Trophoblast cell (in vitro differentiated cells and primary cell): ENCODE results near the gene GABRB2.

Experiments used
- DNase-seq, 2 donors: peaks; one replicate each; pipeline ENCODE4 v3.0.0-alpha.2; 2016
- H2AFZ ChIP-seq: 2 replicates; pipeline ENCODE4 v1.6.1; 2013; ENCODE audit warnings: low read length, moderate library complexity, mild to moderate bottlenecking; ENCODE audit not compliant: insufficient read depth, poor library complexity
- H2AK5ac ChIP-seq: 2 replicates; pipeline ENCODE4 v1.6.1; 2013; ENCODE audit warnings: mild to moderate bottlenecking, low read length
- H2BK120ac ChIP-seq: 2 replicates; pipeline ENCODE4 v1.6.1; 2013; ENCODE audit warnings: low read length, mild to moderate bottlenecking, moderate library complexity; ENCODE audit not compliant: insufficient read depth, poor library complexity
- H2BK12ac ChIP-seq: 2 replicates; pipeline ENCODE4 v1.6.1; 2013; ENCODE audit warnings: mild to moderate bottlenecking, low read length, moderate library complexity
- H2BK5ac ChIP-seq: 2 replicates; pipeline ENCODE4 v1.6.1; 2013; ENCODE audit warnings: low read length, low read depth, moderate library complexity, mild to moderate bottlenecking; ENCODE audit not compliant: poor library complexity
- H3K14ac ChIP-seq: 2 replicates; pipeline ENCODE4 v1.6.1; 2013; ENCODE audit warnings: mild to moderate bottlenecking, low read length
- H3K18ac ChIP-seq: 2 replicates; pipeline ENCODE4 v1.6.1; 2013; ENCODE audit warnings: mild to moderate bottlenecking, low read length
- H3K23ac ChIP-seq: 2 replicates; pipeline ENCODE4 v1.6.1; 2013; ENCODE audit warnings: low read length
- H3K27ac ChIP-seq: 2 replicates; pipeline ENCODE4 v1.5.1; 2013; ENCODE audit warnings: low read depth, mild to moderate bottlenecking, inconsistent platforms, low read length, moderate library complexity
- H3K27me3 ChIP-seq: 2 replicates; pipeline ENCODE4 v1.6.1; 2013; ENCODE audit warnings: inconsistent platforms, mild to moderate bottlenecking, low read length, moderate library complexity; ENCODE audit not compliant: insufficient read depth
- H3K36me3 ChIP-seq, 2 experiments: 1 replicate in 1 of 2; 2 replicates in 1 of 2; pipeline ENCODE4 v1.6.1; 2013; ENCODE audit warnings: low read length in 2 of 2, mild to moderate bottlenecking in 2 of 2, moderate library complexity in 1 of 2; ENCODE audit not compliant: insufficient read depth in 2 of 2, control insufficient read depth in 1 of 2
- H3K4ac ChIP-seq: 2 replicates; pipeline ENCODE4 v1.6.1; 2013; ENCODE audit warnings: low read depth, mild to moderate bottlenecking, low read length, moderate library complexity
- H3K4me1 ChIP-seq, 2 experiments: 1 replicate in 1 of 2; 2 replicates in 1 of 2; pipeline ENCODE4 v1.6.1; 2013; ENCODE audit warnings: low read length in 2 of 2, mild to moderate bottlenecking in 2 of 2, moderate library complexity in 1 of 2; ENCODE audit not compliant: insufficient read depth in 2 of 2, control insufficient read depth in 1 of 2
- H3K4me2 ChIP-seq: 2 replicates; pipeline ENCODE4 v1.6.1; 2013; ENCODE audit warnings: inconsistent platforms, mild to moderate bottlenecking, low read length, moderate library complexity
- H3K4me3 ChIP-seq: 2 replicates; pipeline ENCODE4 v1.5.1; 2013; ENCODE audit warnings: mild to moderate bottlenecking, low read depth, low read length, inconsistent platforms
- H3K79me1 ChIP-seq: one replicate; pipeline ENCODE4 v1.6.1; 2013; ENCODE audit warnings: low read length
- H3K79me2 ChIP-seq: 2 replicates; pipeline ENCODE4 v1.6.1; 2013; ENCODE audit warnings: low read length, mild to moderate bottlenecking; ENCODE audit not compliant: control insufficient read depth, insufficient read depth, poor library complexity
- H3K9ac ChIP-seq: 2 replicates; pipeline ENCODE4 v1.6.1; 2013; ENCODE audit warnings: mild to moderate bottlenecking, low read length
- H3K9me3 ChIP-seq: 2 replicates; pipeline ENCODE4 v1.6.1; 2013; ENCODE audit warnings: low read depth, mild to moderate bottlenecking, control low read depth, inconsistent platforms, low read length; ENCODE audit not compliant: insufficient read depth
- H4K12ac ChIP-seq: 2 replicates; pipeline ENCODE4 v1.6.1; 2013; ENCODE audit warnings: low read depth, mild to moderate bottlenecking, low read length, moderate library complexity
- H4K8ac ChIP-seq: 2 replicates; pipeline ENCODE4 v1.6.1; 2013; ENCODE audit warnings: low read depth, mild to moderate bottlenecking, low read length, moderate library complexity
- H4K91ac ChIP-seq: one replicate; pipeline ENCODE4 v1.6.1; 2013; ENCODE audit warnings: low read depth, mild to moderate bottlenecking, low read length, moderate library complexity
- WGBS: extraction: QIAGEN DNeasy Blood & Tissue Kit; methylation state at CpG from one replicate; pipeline ENCODE4 v1.1.7; 2013; ENCODE audit warnings: missing lambda C conversion rate; ENCODE audit not compliant: insufficient read length, insufficient coverage; ENCODE audit errors: extremely low coverage; 5-methylcytosine and 5-hydroxymethylcytosine counted together

Gene GABRB2

GRCh38 chr5:161387121-161387520 lies 159.4 kb downstream of the GABRB2 start:
- no peaks in the 10 kb centered on the region for H3K4me1 ChIP-seq
- WGBS, result no CpG with 5 or more reads among the region's 2 CpGs
- H3K36me3 ChIP-seq, result no peaks in the 10 kb centered on the region
- H3K79me2 ChIP-seq, result no peaks in the 10 kb centered on the region
- no peak overlapping the region for H4K8ac ChIP-seq
- no peak overlapping the region for H3K4ac ChIP-seq
- no peaks in the 10 kb centered on the region for H3K9me3 ChIP-seq
- no peak overlapping the region for H2BK120ac ChIP-seq
- H3K27ac ChIP-seq, result no peak overlapping the region
- H2AFZ ChIP-seq, result no peak overlapping the region
- no peaks in the 10 kb centered on the region for H3K79me1 ChIP-seq
- H2BK12ac ChIP-seq, result no peak overlapping the region
- no peak for DNase-seq
- H3K4me3 ChIP-seq, result no peak overlapping the region
- no peak overlapping the region for H3K4me2 ChIP-seq
- no peaks in the 10 kb centered on the region for H3K27me3 ChIP-seq
- no peak overlapping the region for H3K23ac ChIP-seq
- no peak overlapping the region for H2AK5ac ChIP-seq
- no peak overlapping the region for H3K9ac ChIP-seq
- H3K14ac ChIP-seq, result no peak overlapping the region
- no peak overlapping the region for H3K18ac ChIP-seq
- no peak overlapping the region for H4K91ac ChIP-seq
- no peak overlapping the region for H4K12ac ChIP-seq
- no peak overlapping the region for H2BK5ac ChIP-seq

GRCh38 chr5:161385027-161385426 lies 161.5 kb downstream of the GABRB2 start:
- no CpG with 5 or more reads among the region's 4 CpGs for WGBS
- Histone ChIP-seq H2BK120ac (no peak overlapping the region), H2BK5ac (no peak overlapping the region), H2AK5ac (no peak overlapping the region), H3K27ac (no peak overlapping the region), H3K79me1 (no peaks in the 10 kb centered on the region), H3K4me3 (no peak overlapping the region), H3K18ac (no peak overlapping the region), H4K12ac (no peak overlapping the region), H2AFZ (no peak overlapping the region), H3K4ac (no peak overlapping the region), H3K79me2 (no peaks in the 10 kb centered on the region), H3K14ac (no peak overlapping the region), H4K8ac (no peak overlapping the region), H3K4me1 (no peaks in the 10 kb centered on the region), H3K4me2 (no peak overlapping the region), H3K23ac (no peak overlapping the region), H4K91ac (no peak overlapping the region), H3K27me3 (no peaks in the 10 kb centered on the region), H3K9me3 (no peaks in the 10 kb centered on the region), H2BK12ac (no peak overlapping the region), H3K36me3 (no peaks in the 10 kb centered on the region), H3K9ac (no peak overlapping the region)
- no peak for DNase-seq

GRCh38 chr5:161382685-161383084 lies 163.8 kb downstream of the GABRB2 start:
- Histone ChIP-seq H3K27ac (no peak overlapping the region), H2AFZ (no peak overlapping the region), H3K79me2 (no peaks in the 10 kb centered on the region), H3K4me3 (no peak overlapping the region), H2AK5ac (no peak overlapping the region), H3K27me3 (no peaks in the 10 kb centered on the region), H2BK12ac (no peak overlapping the region), H2BK5ac (no peak overlapping the region), H3K4ac (no peak overlapping the region), H4K12ac (no peak overlapping the region), H3K9me3 (no peaks in the 10 kb centered on the region), H3K79me1 (no peaks in the 10 kb centered on the region), H3K18ac (no peak overlapping the region), H3K4me1 (no peaks in the 10 kb centered on the region), H3K23ac (no peak overlapping the region), H3K9ac (no peak overlapping the region), H4K8ac (no peak overlapping the region), H3K36me3 (no peaks in the 10 kb centered on the region), H4K91ac (no peak overlapping the region), H3K14ac (no peak overlapping the region), H3K4me2 (no peak overlapping the region), H2BK120ac (no peak overlapping the region)
- DNase-seq, result no peak
- no CpG with 5 or more reads among the region's 5 CpGs for WGBS

GRCh38 chr5:161380486-161380885 lies 166.0 kb downstream of the GABRB2 start:
- DNase-seq, result no peak
- no peak overlapping the region for H3K23ac ChIP-seq
- no peak overlapping the region for H2BK5ac ChIP-seq
- no peaks in the 10 kb centered on the region for H3K27me3 ChIP-seq
- H4K12ac ChIP-seq, result no peak overlapping the region
- H3K27ac ChIP-seq, result no peak overlapping the region
- H4K91ac ChIP-seq, result no peak overlapping the region
- no peak overlapping the region for H2AK5ac ChIP-seq
- H3K4me1 ChIP-seq, result no peaks in the 10 kb centered on the region
- no peak overlapping the region for H3K4me2 ChIP-seq
- no peak overlapping the region for H2AFZ ChIP-seq
- no peak overlapping the region for H2BK120ac ChIP-seq
- no peak overlapping the region for H3K4ac ChIP-seq
- H3K9ac ChIP-seq, result no peak overlapping the region
- H4K8ac ChIP-seq, result no peak overlapping the region
- no peaks in the 10 kb centered on the region for H3K79me1 ChIP-seq
- H3K18ac ChIP-seq, result no peak overlapping the region
- H3K79me2 ChIP-seq, result no peaks in the 10 kb centered on the region
- no peak overlapping the region for H2BK12ac ChIP-seq
- no CpG with 5 or more reads among the region's 1 CpG for WGBS
- H3K36me3 ChIP-seq, result no peaks in the 10 kb centered on the region
- no peaks in the 10 kb centered on the region for H3K9me3 ChIP-seq
- H3K14ac ChIP-seq, result no peak overlapping the region
- no peak overlapping the region for H3K4me3 ChIP-seq
